HL-60 (cell line): ENCODE data around the gene IL9R.

ENCODE experiments used
- GABPA ChIP-seq: IDR thresholded peaks from 2 replicates; pipeline ENCODE4 v1.6.1; 2012; ENCODE audit warnings: low read depth
- TF ChIP-seq, protein P1 (sequence below): IDR thresholded peaks from one replicate; pipeline ENCODE4 v1.5.1; 2011; ENCODE audit warnings: low read length, control low read depth, inconsistent platforms; ENCODE audit not compliant: insufficient read depth

DNA sequence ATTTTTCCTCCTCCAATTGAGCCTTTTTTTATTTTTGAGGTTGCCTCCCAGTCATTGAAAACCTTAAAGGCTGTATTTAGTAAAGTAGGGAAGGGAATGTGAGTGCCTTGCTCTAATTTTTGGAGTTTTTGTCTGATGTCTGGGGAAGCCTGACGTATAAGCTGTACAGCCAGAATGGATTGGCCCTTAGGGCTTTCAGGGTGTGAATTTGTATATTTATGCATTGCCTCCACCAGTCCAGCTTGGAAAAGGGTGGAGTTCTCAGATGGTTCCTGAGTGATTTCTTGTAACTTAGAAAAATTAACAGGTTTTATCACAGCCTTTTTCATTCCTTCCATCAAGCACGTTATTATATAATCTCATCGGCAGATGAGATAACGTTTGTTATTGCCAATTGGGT is 8.6 kb upstream of the IL9R start:
- TF ChIP-seq, protein P1, sequence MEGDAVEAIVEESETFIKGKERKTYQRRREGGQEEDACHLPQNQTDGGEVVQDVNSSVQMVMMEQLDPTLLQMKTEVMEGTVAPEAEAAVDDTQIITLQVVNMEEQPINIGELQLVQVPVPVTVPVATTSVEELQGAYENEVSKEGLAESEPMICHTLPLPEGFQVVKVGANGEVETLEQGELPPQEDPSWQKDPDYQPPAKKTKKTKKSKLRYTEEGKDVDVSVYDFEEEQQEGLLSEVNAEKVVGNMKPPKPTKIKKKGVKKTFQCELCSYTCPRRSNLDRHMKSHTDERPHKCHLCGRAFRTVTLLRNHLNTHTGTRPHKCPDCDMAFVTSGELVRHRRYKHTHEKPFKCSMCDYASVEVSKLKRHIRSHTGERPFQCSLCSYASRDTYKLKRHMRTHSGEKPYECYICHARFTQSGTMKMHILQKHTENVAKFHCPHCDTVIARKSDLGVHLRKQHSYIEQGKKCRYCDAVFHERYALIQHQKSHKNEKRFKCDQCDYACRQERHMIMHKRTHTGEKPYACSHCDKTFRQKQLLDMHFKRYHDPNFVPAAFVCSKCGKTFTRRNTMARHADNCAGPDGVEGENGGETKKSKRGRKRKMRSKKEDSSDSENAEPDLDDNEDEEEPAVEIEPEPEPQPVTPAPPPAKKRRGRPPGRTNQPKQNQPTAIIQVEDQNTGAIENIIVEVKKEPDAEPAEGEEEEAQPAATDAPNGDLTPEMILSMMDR = no peak
- no peak for TF ChIP-seq GABPA
